RKO (cell line): ENCODE data around the gene TNXB.
A peak's percentile ranks its signal among the peaks of the same experiment; 100 is the strongest.

Experiments
- DNase-seq: peaks from one replicate; pipeline ENCODE4 v3.0.0-alpha.2; 2016; ENCODE audit warnings: low spot score

The TNXB gene

GRCh38 chr6:32139590-32139989, 30.5 kb upstream of the TNXB start:
- no peak for DNase-seq

- no peak for DNase-seq
Measured at GRCh38 chr6:32137454-32137853, 28.3 kb upstream of the TNXB start.

GRCh38 chr6:32133786-32134185, 24.6 kb upstream of the TNXB start:
- DNase-seq: no peak

GRCh38 chr6:32132110-32132509, 23.0 kb upstream of the TNXB start:
- no peak for DNase-seq

GRCh38 chr6:32131439-32131948, 22.4 kb upstream of the TNXB start:
- DNase-seq: no peak

GRCh38 chr6:32129297-32130088, 20.4 kb upstream of the TNXB start:
- DNase-seq: peak; percentile 35

- DNase-seq: no peak
Measured at GRCh38 chr6:32128751-32129296, 19.7 kb upstream of the TNXB start.

GRCh38 chr6:32127717-32128592, 18.8 kb upstream of the TNXB start, which contains the start of gene ATF6B:
Gene ATF6B, minus strand, starts transcription at chr6:32128246. Its CDS starts 39 bp downstream, at chr6:32128207.
- peak; percentile 100 for DNase-seq

GRCh38 chr6:32127409-32127716, 18.2 kb upstream of the TNXB start:
- peak; percentile 46 for DNase-seq

- DNase-seq: peak; percentile 44
Measured at GRCh38 chr6:32126880-32127279, 17.7 kb upstream of the TNXB start.

GRCh38 chr6:32123681-32124080, 14.5 kb upstream of the TNXB start:
- no peak for DNase-seq

- DNase-seq: no peak
Measured at GRCh38 chr6:32120573-32121059, 11.5 kb upstream of the TNXB start.

- peak; percentile 88 for DNase-seq
Measured at GRCh38 chr6:32118782-32119628, 9.9 kb upstream of the TNXB start.

GRCh38 chr6:32117461-32117860, 8.3 kb upstream of the TNXB start:
- no peak for DNase-seq

GRCh38 chr6:32116674-32117073, 7.5 kb upstream of the TNXB start:
- peak; percentile 29 for DNase-seq

GRCh38 chr6:32115623-32116022, 6.5 kb upstream of the TNXB start:
- DNase-seq: no peak

GRCh38 chr6:32114796-32115195, 5.7 kb upstream of the TNXB start:
- DNase-seq: no peak

GRCh38 chr6:32113386-32114352, 4.5 kb upstream of the TNXB start:
- peak; percentile 54 for DNase-seq

GRCh38 chr6:32112431-32112980, 3.4 kb upstream of the TNXB start:
- DNase-seq: no peak

GRCh38 chr6:32111424-32112066, 2.4 kb upstream of the TNXB start:
- DNase-seq: no peak
